RWPE1 (cell line): ENCODE results near the gene RPS6KB2.
A peak's percentile ranks its signal among the peaks of the same experiment; 100 is the strongest.

Experiments
- CTCF ChIA-PET: fragments of 350-600 bp; sonication (Branson Sonifier 250); formaldehyde crosslinking; extraction: SDS; loops from one replicate; lab custom pipeline; 2021; lab: Yijun Ruan, JAX
- POLR2A ChIA-PET: fragments of 400-600 bp; formaldehyde crosslinking; extraction: SDS; loops from one replicate; lab custom pipeline; 2020; ENCODE audit warnings: antibody characterized with exemption; ENCODE audit not compliant: low non-redundant PET; lab: Yijun Ruan, JAX
- DNase-seq: peaks from one replicate; pipeline ENCODE4 v3.0.0; 2012; ENCODE audit warnings: low spot score
- H3K27ac ChIP-seq: fragments of 450-650 bp; 2 replicates; pipeline ENCODE4 v1.5.1; 2017
- TF ChIP-seq, protein P1 (sequence below): fragments of 450-650 bp; conservative IDR thresholded peaks from 2 replicates; pipeline ENCODE4 v1.5.1; 2017; ENCODE audit warnings: low read depth, mild to moderate bottlenecking

RPS6KB2 gene

DNA sequence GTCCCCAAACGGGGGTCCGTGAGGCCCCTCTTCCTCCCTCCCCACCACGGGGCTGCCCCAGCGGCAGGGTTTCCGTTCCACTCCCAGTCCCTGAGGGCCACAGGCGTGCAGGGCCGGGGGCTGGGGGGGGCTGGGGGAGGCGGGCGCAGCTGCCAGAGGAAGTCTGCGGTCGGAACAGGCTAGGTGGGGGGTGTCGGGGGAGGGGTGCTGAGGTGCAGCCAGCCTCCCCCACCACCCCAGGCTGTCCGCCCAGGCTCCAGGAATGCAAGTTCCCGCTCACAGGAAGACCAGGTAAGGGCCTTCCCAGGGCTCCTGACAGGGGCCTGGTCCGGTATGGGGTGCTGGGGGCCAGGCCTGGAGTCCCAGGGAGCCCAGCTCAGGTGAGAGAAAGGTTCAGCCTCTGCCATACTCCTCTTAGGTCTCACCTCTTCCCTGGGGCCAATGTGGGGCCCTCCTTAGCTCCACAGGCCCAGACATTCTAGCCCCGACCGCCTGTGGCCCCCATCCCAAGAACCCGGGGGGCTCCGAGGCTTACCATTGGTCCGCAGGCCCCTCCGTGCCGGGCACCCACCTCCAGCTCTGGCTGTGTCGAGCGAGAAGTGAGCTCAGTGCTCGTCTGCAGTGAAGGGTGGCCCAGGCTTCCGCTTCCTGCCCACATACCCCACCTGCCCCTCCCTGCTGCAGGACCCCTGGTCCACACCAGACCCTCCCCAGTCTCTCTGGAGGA is 9.0 kb downstream of the RPS6KB2 start, which contains the start of gene PTPRCAP:
PTPRCAP (minus strand) TSS at position 601 of the 727 bp plus-strand sequence; CDS start at position 538, 63 bp downstream.
- peak within 1 kb of the TSS; percentile 87 for H3K27ac ChIP-seq
- no peak for DNase-seq
- TF ChIP-seq, protein P1, sequence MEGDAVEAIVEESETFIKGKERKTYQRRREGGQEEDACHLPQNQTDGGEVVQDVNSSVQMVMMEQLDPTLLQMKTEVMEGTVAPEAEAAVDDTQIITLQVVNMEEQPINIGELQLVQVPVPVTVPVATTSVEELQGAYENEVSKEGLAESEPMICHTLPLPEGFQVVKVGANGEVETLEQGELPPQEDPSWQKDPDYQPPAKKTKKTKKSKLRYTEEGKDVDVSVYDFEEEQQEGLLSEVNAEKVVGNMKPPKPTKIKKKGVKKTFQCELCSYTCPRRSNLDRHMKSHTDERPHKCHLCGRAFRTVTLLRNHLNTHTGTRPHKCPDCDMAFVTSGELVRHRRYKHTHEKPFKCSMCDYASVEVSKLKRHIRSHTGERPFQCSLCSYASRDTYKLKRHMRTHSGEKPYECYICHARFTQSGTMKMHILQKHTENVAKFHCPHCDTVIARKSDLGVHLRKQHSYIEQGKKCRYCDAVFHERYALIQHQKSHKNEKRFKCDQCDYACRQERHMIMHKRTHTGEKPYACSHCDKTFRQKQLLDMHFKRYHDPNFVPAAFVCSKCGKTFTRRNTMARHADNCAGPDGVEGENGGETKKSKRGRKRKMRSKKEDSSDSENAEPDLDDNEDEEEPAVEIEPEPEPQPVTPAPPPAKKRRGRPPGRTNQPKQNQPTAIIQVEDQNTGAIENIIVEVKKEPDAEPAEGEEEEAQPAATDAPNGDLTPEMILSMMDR = no peak
- ChIA-PET POLR2A (interaction anchor here (0.7 kb wide), 1 partner anchor 36 kb away, joined by 3 read pairs; no protein-coding TSS in a partner anchor), CTCF (interaction anchor here (0.6 to 1.2 kb wide), 3 partner anchors 68 to 524 kb away, joined by 3 read pairs; partner anchors contain the start of gene PITPNM1)

DNA sequence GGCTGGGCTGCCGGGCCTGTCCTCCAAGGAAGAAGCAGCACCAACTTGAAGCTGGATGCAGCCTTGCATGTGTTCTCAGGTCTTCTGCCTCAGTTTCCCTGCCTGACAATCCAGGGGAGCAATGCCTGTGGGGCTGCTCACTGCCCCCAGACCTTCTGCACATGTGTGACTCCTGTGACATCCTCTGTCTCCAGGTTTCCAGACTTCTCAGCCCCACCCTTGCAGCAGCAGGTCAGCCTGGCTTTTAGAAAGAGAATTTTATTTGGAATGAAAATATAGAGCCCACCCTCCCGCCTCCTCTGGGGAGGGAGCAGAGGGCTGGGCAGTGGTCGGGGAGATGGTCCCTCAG is 9.5 kb downstream of the RPS6KB2 start:
- H3K27ac ChIP-seq = peak overlapping the region; percentile 87
- ChIA-PET POLR2A (no interaction called here), CTCF (interaction anchor here (0.7 to 1.2 kb wide), 2 partner anchors 19 to 68 kb away, joined by 3 to 4 read pairs; partner anchors contain the start of gene PITPNM1)
- TF ChIP-seq, protein P1 = no peak
- DNase-seq = no peak

DNA sequence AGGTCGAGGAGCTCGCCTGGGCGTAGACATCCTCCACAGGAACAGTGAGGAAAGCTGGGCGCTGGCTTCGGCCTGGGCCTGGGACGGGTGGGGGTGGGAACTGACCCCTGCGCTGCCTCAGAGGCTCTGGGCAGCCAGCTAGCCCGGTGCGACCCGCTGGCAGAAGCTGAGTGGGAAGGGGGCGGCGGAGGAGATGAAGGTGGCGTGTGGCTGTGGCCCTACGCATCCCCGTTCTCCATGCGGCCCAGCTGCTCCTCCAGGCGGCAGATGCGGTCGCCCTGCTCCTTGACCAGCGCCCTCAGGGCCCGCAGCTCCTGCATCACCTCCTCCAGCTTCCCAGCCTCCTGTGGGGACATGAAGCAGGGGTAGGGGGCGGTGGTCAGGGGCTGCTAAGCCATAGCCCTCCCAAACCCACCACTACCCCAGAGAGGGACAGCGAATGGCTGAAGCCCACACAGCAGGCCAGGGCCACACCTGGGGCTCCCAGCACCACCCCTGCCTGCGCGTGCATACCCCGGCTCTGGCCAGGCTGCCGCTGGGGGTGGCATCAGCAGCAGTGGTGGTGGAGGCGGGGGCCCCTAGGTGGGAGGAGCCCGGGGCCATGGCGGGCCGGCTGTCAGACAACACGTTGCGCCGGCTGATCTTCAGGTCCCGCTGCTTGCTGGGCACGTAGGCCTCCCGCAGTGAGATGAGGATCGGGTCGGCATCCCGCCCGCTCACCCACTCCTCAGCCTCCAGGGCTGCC is 10.0 kb downstream of the RPS6KB2 start:
- DNase-seq = no peak
- TF ChIP-seq, protein P1 = no peak
- H3K27ac ChIP-seq = peak overlapping the region; percentile 87
- ChIA-PET POLR2A (no interaction called here), CTCF (interaction anchor here (0.7 to 1.2 kb wide), 3 partner anchors 15 to 67 kb away, joined by 3 to 4 read pairs (median 3); partner anchors contain the start of gene PITPNM1)

DNA sequence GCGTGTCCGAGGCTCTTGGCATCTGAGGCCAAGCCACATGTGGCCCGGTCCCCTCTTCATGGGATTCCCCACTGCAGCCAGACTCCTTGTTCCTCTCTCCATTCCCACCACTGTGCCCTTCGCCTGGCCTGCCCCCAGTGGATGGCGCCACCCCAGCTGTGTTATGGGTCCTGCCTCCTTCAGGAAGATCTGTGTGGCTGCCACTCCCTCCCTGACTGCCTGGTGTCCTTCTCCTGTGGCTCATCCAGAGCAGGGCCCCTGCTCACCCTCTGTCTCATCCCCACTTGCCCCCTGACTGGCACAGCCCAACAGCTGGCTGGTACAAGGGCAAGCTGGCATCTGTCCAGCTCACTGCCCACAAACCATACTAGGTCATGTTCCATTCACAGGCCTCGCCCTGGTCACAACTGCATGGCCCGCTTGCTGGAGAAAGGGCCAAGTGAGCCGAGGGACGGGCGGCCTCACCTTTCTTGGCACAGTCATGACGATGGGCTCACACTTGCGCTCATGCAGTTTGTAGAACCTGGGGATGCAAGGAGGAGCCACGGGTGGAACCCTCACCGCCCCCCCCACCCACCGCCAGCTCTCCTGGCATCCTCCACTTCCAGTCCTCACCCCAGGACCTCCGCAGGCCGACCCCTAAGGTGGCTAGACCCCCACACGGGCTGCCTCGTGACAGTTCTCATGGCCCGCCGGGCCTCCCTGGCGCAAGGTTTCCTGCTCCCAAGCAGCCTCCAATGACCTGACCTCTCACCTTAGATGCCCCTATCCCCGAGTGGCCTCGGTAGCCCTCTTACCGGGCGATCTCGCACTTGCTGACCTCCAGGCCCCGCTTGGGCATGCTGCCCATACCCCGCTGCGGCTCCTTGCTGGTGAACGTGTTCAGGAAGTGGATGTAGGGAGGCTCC is 11.3 kb downstream of the RPS6KB2 start:
- CTCF ChIA-PET = interaction anchor here (0.5 to 1.1 kb wide), 5 partner anchors 9 to 379 kb away, joined by 3 to 4 read pairs (median 4); partner anchors contain the start of gene TMEM134
- POLR2A ChIA-PET = no interaction called here
- TF ChIP-seq, protein P1 = no peak
- peak overlapping the region; percentile 87 for H3K27ac ChIP-seq
- no peak for DNase-seq

DNA sequence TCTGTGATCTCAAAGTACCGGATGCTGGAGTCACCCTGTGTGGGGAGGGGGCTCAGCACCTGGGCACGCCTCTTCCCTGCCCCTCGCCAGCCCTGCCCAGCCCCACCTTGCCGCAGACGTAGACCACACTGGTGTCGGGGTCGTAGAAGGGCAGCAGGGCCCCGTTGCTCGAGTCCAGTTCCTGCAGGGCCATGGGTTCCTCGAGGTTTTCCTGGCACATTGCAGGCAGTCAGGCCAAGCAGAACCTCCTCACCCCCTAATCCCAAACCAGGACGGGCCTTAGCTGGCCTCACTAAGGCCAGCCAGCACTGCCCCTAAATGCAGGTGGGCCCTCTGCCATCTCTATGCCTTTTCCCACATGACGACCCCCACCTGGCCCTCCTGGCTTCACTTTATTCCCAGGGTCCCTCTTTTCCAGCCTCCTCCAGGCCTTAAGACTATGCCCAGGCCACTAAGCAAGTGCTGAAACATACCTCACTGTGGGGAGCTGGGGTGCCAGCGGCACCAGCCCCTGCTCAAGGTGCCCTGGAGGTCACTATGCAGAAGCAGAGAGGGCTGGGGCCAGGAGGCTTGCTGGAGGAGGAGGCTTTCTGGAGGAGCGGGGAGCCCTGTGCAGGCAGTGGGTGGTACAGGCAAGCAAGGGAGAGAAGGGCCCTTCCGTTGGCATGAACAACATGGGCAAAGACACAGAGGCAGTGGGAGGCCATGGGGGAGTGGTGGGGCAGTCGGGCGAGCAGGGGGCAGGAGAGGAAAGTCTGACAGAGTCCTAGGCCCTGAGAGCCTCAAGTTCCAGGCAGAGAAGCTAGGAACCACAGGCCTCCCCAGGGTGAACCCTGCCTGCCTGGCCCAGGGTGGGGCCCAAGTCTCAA is 12.2 kb downstream of the RPS6KB2 start:
- TF ChIP-seq, protein P1 = no peak
- H3K27ac ChIP-seq = peak overlapping the region; percentile 87
- no peak for DNase-seq
- CTCF ChIA-PET = interaction anchor here (0.6 to 0.7 kb wide), 2 partner anchors 29 to 380 kb away, joined by 3 to 4 read pairs; no protein-coding TSS in a partner anchor
- POLR2A ChIA-PET = no interaction called here
